ENCODE results near the gene PIGH.

- TF ChIP-seq POLR2A (IDR thresholded peaks at IDR 0.05; ENCODE audit: low read depth, low read length) = no peak
- no peak for TF ChIP-seq POLR2AphosphoS5 (IDR thresholded peaks at IDR 0.05; ENCODE audit: low read depth, low read length)
These were observed 50.3 kb downstream of the PIGH start for GRCh38 chr14:67549734-67550133.

Data from GM12892 (cell line).